HG03064 (cell line): Measurements from ENCODE around the gene CPO.

Source experiments
- ATAC-seq: cut with Tn5 transposase; IDR thresholded peaks from one replicate; pipeline ENCODE4 v1.9.1; 2021; ENCODE audit warnings: low read depth; ENCODE audit not compliant: unreplicated experiment

Gene CPO

DNA sequence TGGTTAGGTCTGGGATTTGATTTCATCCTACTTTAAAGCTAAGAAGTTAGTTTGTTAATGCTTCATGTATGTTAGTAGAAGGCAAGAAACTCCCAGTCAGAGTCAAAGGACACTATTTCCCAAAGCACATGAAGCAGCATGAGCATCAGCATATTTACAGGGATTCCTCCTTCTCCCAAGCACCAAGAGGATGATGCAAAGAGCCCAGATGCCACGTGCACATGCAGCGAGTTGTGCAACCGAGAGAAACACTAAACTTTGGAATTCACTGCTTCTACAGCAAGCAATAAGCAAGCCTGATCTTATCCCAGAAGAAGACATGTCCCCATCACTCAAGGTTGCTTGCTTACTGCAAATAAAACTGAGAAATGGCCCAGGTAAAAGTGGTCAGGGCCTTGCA, 32.5 kb downstream of the CPO start:
- ATAC-seq = no peak

DNA sequence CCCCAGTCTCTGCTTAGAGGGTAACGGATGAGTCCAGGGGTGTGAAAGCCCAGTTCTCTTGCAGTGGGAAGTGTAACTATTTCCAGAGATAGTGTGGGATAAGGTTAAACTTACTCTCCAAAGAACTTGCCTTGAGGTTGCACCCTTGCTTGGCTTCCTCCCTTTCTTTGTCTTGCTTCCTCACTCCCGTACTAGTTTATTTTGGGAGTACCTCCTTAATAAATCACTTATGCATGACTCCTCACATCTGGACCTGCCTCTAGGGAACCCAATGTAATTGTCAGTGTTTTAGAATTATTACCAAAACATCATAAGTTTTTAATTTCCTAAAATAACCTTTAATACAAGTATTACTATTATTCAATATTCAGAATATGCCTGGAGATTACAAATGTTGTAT, 35.2 kb downstream of the CPO start:
- no peak for ATAC-seq

DNA sequence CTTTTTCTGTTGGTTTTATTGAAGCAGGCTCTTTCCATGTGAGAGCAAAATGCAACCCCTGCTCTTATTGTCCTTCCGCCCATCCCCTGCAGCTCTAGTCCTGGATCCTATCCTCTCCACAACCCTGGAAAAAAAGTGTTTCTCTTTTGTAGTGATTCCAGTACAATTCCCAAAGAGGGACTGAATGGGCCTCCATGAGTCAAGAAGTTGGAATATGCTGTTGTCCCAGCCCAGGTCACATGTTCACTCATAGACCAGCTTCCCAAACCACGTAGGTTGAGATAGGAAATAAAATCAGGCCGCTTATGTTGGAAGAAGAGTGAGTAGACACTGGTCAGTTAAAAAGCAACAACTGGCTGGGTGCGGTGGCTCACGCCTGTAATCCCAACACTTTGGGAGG, 39.4 kb downstream of the CPO start:
- ATAC-seq = no peak

- ATAC-seq = no peak
Observed at GRCh38 chr2:206979365-206979764, 40.0 kb downstream of the CPO start.

DNA sequence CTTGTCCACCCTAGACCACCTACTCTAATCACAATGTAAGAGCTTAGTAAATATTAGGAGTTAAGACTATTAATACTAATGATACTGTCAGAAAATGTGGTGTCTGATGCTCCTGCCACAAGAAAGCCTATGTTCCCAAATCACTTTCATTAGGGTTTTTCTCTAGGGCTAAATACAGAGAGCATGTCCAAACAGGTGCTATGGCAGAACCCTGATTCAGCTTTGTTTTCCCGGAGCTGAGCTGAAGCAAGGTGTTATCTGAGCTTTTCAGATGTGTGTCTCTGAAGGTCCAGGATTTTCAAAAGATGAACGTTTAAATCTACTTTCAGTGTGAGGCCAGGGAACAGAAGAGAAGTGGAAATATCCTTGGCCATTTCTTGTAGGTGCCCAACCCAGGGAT, 40.6 kb downstream of the CPO start:
- ATAC-seq = no peak

DNA sequence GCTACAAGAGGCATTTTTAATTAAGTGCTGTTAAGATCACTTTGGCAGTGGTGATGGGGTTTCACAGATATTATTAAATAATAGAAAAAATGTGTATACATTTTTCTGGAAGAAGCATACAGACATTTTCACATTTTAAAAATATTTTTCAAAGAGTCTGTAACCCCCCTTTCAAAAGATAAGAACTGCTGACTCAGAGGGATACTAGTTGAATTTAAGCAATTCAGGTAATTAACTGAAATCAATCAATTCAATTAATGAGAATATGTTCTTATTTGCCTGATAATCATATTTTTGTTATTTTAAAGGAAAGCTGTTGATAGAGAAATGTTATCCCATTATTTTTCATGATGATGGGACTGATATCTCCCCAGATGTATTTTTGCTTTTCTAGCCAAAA, 41.1 kb downstream of the CPO start:
- no peak for ATAC-seq

DNA sequence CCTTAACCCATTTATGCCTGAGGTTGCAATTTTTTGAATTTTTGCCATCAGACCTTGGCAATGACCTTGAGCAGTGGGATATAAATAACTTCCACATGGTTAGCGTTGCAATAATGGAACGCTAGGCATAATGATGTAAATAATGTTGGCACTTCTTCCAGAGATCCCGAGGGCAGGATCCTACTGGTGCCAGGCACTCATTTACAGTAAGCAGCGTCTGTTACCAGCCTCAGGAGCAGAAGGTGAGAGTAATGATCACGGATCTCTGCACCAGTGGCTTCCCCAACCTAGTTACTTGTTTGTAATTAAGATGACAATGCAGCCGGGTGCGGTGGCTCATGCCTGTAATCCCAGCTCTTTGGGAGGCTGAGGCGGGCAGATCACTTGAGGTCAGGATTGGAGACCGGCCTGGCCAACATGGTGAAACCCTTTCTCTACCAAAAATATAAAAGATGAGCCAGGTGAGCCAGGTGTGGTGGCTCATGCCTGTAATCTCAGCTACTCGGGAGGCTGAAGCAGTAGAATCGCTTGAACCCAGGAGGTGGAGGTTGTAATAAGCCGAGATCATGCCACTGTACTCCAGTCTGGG, 41.9 kb downstream of the CPO start:
- no peak for ATAC-seq

DNA sequence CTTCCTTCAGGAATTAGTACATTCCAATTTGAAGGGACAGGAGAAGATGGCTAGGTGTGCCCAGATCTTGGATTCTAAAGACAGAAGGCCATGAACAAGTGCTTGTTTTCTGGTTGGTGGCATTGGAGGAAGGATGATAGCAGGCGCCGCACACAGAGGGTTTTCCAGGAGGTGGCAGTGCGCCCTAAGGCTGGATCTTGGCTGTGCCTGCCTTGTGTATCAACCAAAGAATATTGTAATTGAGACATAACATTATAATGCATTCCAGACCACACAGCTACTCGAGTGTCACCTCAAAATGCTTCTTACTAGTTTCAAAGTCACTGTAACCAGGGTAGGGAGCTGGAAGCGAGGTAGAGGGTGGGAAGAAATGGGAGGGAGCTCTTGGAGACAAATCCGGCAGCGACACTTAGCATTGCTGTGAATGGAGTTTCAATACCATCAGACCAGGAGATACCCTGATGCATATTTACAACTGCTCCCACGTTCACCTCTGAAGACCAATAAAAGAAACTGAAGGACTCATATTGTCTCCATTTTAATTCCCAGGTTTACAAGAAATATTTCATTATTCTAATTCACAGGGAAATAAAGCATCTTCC, 42.5 kb downstream of the CPO start:
- no peak for ATAC-seq

GRCh38 chr2:206982360-206982955, 43.1 kb downstream of the CPO start:
- ATAC-seq = no peak

DNA sequence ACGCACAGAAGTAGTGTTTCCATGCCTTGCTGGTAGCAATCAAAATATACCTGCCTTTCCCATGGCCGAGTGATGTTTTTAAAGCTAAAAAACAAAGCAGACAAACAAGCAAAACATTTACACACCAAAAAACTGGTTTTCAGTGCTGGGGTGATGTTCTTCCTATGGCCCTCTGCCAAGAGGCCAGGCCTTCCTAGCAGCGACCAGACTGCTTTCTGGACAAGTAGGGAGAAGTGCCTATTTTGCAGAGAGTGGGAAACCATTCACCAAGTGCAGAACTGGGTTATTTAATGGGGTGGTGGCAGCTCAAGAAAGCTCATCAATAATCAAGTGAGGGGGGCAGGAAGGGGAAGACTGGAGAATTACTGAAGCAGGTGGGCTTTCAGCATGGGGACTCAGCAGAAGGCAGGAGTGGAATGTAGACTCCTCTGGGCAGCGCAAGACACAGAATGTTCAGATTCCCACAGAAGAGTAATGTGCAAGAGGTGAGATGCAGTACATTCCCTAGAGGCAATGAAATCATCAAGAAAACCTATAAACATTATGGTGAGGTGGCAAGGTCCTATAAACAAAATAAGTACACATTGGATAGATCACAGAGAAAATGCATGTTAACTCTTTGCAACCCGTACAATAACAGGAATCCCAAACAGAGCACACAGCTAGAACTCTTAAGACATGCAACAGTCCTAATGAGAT, 44.0 kb downstream of the CPO start:
- ATAC-seq = no peak

- no peak for ATAC-seq
Observed at GRCh38 chr2:206984206-206984605, 44.9 kb downstream of the CPO start.

- ATAC-seq = no peak
Observed at GRCh38 chr2:206986943-206987342, 47.6 kb downstream of the CPO start.

- ATAC-seq = no peak
Observed at GRCh38 chr2:206987810-206988209, 48.5 kb downstream of the CPO start.

GRCh38 chr2:206988884-206989283, 49.6 kb downstream of the CPO start:
- no peak for ATAC-seq

- ATAC-seq = no peak
Observed at GRCh38 chr2:206989311-206989710, 50.0 kb downstream of the CPO start.

DNA sequence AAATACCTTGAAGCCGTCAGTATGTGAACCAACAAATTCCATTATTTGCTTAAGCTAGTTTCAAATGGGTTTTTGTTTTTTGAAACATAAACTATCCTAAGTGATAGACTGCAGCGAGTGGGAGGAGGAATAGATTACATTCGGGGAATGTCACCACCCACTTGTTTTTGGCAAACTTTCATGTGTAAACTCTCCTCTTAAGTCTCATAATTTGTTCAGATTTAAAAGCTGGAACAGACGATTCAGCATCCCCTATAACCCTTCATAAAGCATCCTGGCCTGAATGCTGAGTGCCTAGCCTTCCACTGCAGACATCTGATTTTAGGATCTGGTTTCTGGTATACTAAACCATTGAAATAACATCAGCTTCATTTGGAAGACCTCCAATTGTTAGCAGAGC, 51.0 kb downstream of the CPO start:
- no peak for ATAC-seq

DNA sequence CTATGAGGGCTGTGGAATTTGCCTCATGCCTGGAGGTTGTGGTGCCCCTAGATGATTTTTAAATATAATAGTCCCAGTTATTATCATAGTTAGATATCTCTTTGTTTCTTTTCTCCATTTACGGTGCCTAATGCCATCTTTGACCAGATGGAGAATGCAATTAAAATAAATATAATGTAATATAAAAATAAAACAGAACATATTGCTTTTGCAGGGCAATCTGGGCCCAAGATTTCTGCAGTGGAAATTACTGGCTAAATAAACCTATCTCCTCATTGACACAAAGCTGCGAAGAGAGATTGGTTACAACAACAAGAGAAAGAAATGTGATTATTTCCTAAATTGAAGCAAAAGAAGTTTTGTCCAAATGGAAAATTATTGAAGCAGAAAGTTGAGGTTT, 51.8 kb downstream of the CPO start:
- ATAC-seq = no peak

DNA sequence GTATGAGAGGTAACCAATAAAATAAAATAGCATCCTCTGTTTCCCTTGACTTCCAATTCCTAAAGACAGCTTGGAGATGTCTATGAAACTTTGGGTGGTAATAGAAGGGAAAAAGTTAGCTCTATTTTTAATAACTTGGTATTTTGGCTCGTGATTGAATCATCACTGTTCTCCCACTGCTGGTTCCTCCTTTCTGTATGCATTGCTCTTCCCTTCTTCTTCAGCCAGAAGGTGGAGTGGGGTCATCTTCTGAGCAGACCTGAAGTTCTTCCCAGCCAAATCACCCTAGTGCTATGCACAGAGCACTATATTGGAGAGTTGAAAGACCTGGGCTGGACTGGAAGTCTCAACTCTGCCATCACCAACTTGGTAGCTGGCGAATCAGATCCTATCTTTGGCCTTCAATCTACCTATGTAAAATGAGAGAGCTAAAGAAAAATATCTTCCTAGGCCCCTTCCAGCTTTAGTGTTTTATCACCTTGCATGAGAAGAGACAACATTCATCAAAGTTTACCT, 54.1 kb downstream of the CPO start:
- ATAC-seq = no peak

DNA sequence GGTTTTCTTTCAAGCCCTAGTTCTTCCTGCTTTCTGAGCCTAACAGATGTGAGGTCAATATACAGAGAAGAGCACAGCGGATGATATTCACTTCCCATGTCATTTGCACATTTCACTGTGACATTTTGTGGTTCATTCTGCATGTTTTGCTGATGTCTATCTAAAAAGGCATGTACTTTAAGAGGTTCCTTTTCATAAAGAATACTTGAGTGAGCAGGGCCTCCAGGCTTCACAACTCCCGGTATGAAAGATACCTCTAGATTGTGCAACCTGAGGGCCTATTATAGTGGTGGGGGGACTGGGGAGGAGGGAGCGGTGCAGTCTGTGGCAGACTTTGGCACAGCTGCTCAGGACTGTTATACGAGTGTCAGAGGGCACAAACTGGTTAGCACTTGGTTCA, 54.6 kb downstream of the CPO start:
- no peak for ATAC-seq

- no peak for ATAC-seq
Observed at GRCh38 chr2:206996556-206997065, 57.3 kb downstream of the CPO start.
